SH-SY5Y (cell line): ENCODE measurements around the gene OTOS.

Experiments used
- GATA2 ChIP-seq: IDR thresholded peaks from 2 replicates; pipeline ENCODE4 v1.6.1; 2011; ENCODE audit warnings: mild to moderate bottlenecking, low read depth, low read length
- GATA3 ChIP-seq: IDR thresholded peaks from 2 replicates; pipeline ENCODE4 v1.6.1; 2011; ENCODE audit warnings: low read depth, mild to moderate bottlenecking, low read length, moderate library complexity

- TF ChIP-seq GATA3 (no peak), GATA2 (no peak)
These were observed 628 bp downstream of the OTOS start for GRCh38 chr2:240139666-240140393.
